Chondrocyte (in vitro differentiated cells): ENCODE data around the gene RGS19. TPM values are rescaled to one million over a fixed set of nuclear protein-coding genes. Genes with fewer than 3 reads are reported as not detected.

ENCODE experiments used
- DNase-seq: peaks from one replicate; pipeline ENCODE4 v3.0.0; 2021; ENCODE audit warnings: mixed read lengths, low spot score
- H3K27ac Mint-ChIP-seq: one replicate; pipeline ENCODE4 v1.8.0; 2021; ENCODE audit warnings: mild to moderate bottlenecking, moderate library complexity, mixed read lengths; ENCODE audit not compliant: unreplicated experiment
- H3K27me3 Mint-ChIP-seq: 2 replicates; pipeline ENCODE4 v1.8.0; 2021; ENCODE audit warnings: low read depth, mixed read lengths
- H3K36me3 Mint-ChIP-seq: 2 replicates; pipeline ENCODE4 v1.8.0; 2021; ENCODE audit warnings: low read depth, mixed read lengths
- H3K4me1 Mint-ChIP-seq: 2 replicates; pipeline ENCODE4 v1.8.0; 2021; ENCODE audit warnings: low read depth, mild to moderate bottlenecking, mixed read lengths
- H3K4me3 Mint-ChIP-seq: one replicate; pipeline ENCODE4 v1.8.0; 2021; ENCODE audit warnings: mild to moderate bottlenecking, moderate library complexity, mixed read lengths; ENCODE audit not compliant: unreplicated experiment
- H3K9me3 Mint-ChIP-seq: 2 replicates; pipeline ENCODE4 v1.8.0; 2021; ENCODE audit warnings: low read depth, mixed read lengths
- CTCF ChIP-seq: fragments of 200-600 bp; sonication (generic); IDR thresholded peaks from 2 replicates; pipeline ENCODE4 v1.5.0; 2021; ENCODE audit warnings: antibody characterized with exemption, mild to moderate bottlenecking, moderate library complexity
- total RNA-seq: library from RNA; stranded (reverse); gene quantifications from 3 replicates; pipeline ENCODE4 v1.2.1, GENCODE V29; 2021

The RGS19 gene
- total RNA-seq, 1 donor from 2014 or later: 18.1 TPM

GRCh38 chr20:64099086-64099786 is 19.9 kb upstream of the RGS19 start:
- Mint-ChIP-seq H3K4me1 (peaks cover 3% of the 10 kb centered on the region), H3K27ac (no peak overlapping the region), H3K4me3 (no peak overlapping the region), H3K27me3 (peaks cover 19% of the 10 kb centered on the region), H3K9me3 (peaks cover 3% of the 10 kb centered on the region), H3K36me3 (peaks cover 5% of the 10 kb centered on the region)
- TF ChIP-seq CTCF: no peak
- no peak for DNase-seq

- TF ChIP-seq CTCF: no peak
- Mint-ChIP-seq H3K4me3 (no peak overlapping the region), H3K27ac (no peak overlapping the region), H3K4me1 (peaks cover 3% of the 10 kb centered on the region), H3K27me3 (peaks cover 17% of the 10 kb centered on the region), H3K36me3 (peaks cover 5% of the 10 kb centered on the region), H3K9me3 (peaks cover 3% of the 10 kb centered on the region)
- no peak for DNase-seq
These were observed 19.2 kb upstream of the RGS19 start for GRCh38 chr20:64098471-64099013.

- Mint-ChIP-seq H3K4me1 (no peaks in the 10 kb centered on the region), H3K36me3 (peaks cover 5% of the 10 kb centered on the region), H3K27me3 (peaks cover 14% of the 10 kb centered on the region), H3K4me3 (no peak overlapping the region), H3K9me3 (peaks cover 3% of the 10 kb centered on the region), H3K27ac (no peak overlapping the region)
- TF ChIP-seq CTCF: no peak
- DNase-seq: no peak
These were observed 17.2 kb upstream of the RGS19 start for GRCh38 chr20:64096535-64096934.

GRCh38 chr20:64095927-64096326 is 16.6 kb upstream of the RGS19 start:
- H3K27ac Mint-ChIP-seq: no peak overlapping the region
- no peak for DNase-seq
- peaks cover 3% of the 10 kb centered on the region for H3K9me3 Mint-ChIP-seq
- no peak for TF ChIP-seq CTCF
- H3K4me1 Mint-ChIP-seq: no peaks in the 10 kb centered on the region
- peaks cover 8% of the 10 kb centered on the region for H3K27me3 Mint-ChIP-seq
- no peak overlapping the region for H3K4me3 Mint-ChIP-seq
- H3K36me3 Mint-ChIP-seq: peaks cover 5% of the 10 kb centered on the region

- no peak for TF ChIP-seq CTCF
- H3K4me3 Mint-ChIP-seq: no peak overlapping the region
- no peaks in the 10 kb centered on the region for H3K4me1 Mint-ChIP-seq
- H3K27ac Mint-ChIP-seq: no peak overlapping the region
- H3K36me3 Mint-ChIP-seq: peaks cover 5% of the 10 kb centered on the region
- peaks cover 5% of the 10 kb centered on the region for H3K27me3 Mint-ChIP-seq
- no peak for DNase-seq
- H3K9me3 Mint-ChIP-seq: peaks cover 3% of the 10 kb centered on the region
These were observed 16.1 kb upstream of the RGS19 start for GRCh38 chr20:64095455-64095854.
